CD4-positive, CD25-positive, alpha-beta regulatory T cell (primary cell): Measurements from ENCODE around the gene SH3TC1. TPM values are rescaled to one million over a fixed set of nuclear protein-coding genes. Genes with fewer than 3 reads are reported as not detected.

Experiments
- ATAC-seq, 2 donors: fragments of 150-1000 bp; cut with Tn5 transposase; one replicate each; pipeline ENCODE4 v1.10.0; 2021; ENCODE audit warnings: low read depth in 2 of 2, moderate number of reproducible peaks in 2 of 2, moderate library complexity in 1 of 2
- DNase-seq, 3 donors: peaks; one replicate each; pipeline versions ENCODE4 v3.0.0 to v3.0.0-alpha.2; 2012 to 2022; ENCODE audit warnings: mixed read lengths in 1 of 3
- H3K27ac ChIP-seq: one replicate; pipeline ENCODE4 v1.7.0; 2013; ENCODE audit warnings: mild to moderate bottlenecking, low read length; ENCODE audit not compliant: insufficient read depth, poor library complexity, severe bottlenecking
- H3K27me3 ChIP-seq: one replicate; pipeline ENCODE4 v1.7.0; 2013; ENCODE audit warnings: low read length; ENCODE audit not compliant: control insufficient read depth, insufficient read depth
- H3K36me3 ChIP-seq: one replicate; pipeline ENCODE4 v1.7.0; 2013; ENCODE audit warnings: mild to moderate bottlenecking, low read length, moderate library complexity; ENCODE audit not compliant: control insufficient read depth, insufficient read depth
- H3K4me1 ChIP-seq: 2 replicates; pipeline ENCODE4 v1.7.0; 2013; ENCODE audit warnings: mild to moderate bottlenecking, low read length; ENCODE audit not compliant: insufficient read depth, control insufficient read depth, poor library complexity, severe bottlenecking
- H3K4me3 ChIP-seq: one replicate; pipeline ENCODE4 v1.7.0; 2013; ENCODE audit warnings: low read depth, mild to moderate bottlenecking, low read length, moderate library complexity
- H3K9me3 ChIP-seq, 2 experiments: 1 replicate in 1 of 2; 2 replicates in 1 of 2; pipeline ENCODE4 v1.7.0; 2013; ENCODE audit warnings: low read length in 2 of 2, mild to moderate bottlenecking in 1 of 2, moderate library complexity in 1 of 2; ENCODE audit not compliant: control insufficient read depth in 2 of 2
- H3K27ac Mint-ChIP-seq, 3 donors: one replicate each; pipeline ENCODE4 v1.8.0; 2020 to 2022; ENCODE audit warnings: mild to moderate bottlenecking in 3 of 3, mixed read lengths in 3 of 3, moderate library complexity in 2 of 3
- H3K27me3 Mint-ChIP-seq: one replicate; pipeline ENCODE4 v1.8.0; 2022; ENCODE audit warnings: mild to moderate bottlenecking, mixed read lengths
- H3K36me3 Mint-ChIP-seq: one replicate; pipeline ENCODE4 v1.8.0; 2020; ENCODE audit warnings: mixed read lengths
- H3K4me1 Mint-ChIP-seq, 4 donors: one replicate each; pipeline ENCODE4 v1.8.0; 2020 to 2022; ENCODE audit warnings: mixed read lengths in 4 of 4, mild to moderate bottlenecking in 1 of 4
- H3K4me3 Mint-ChIP-seq, 4 donors: one replicate each; pipeline ENCODE4 v1.8.0; 2020 to 2022; ENCODE audit warnings: mild to moderate bottlenecking in 4 of 4, mixed read lengths in 4 of 4, moderate library complexity in 3 of 4
- H3K9me3 Mint-ChIP-seq, 7 donors: one replicate each; pipeline ENCODE4 v1.8.0; 2020 to 2022; ENCODE audit warnings: mixed read lengths in 7 of 7, mild to moderate bottlenecking in 3 of 7, moderate library complexity in 2 of 7
- polyA plus RNA-seq, 4 donors: library from polyadenylated mRNA; unstranded; fragments of 300-500 nt; fragmentation: Illumina TruSeq; gene quantifications; one replicate each; pipeline ENCODE4 v1.2.3, GENCODE V29; 2021
- total RNA-seq: library from RNA; stranded (reverse); gene quantifications from one replicate; pipeline ENCODE4 v1.2.3, GENCODE V29; 2022

Gene SH3TC1
- total and polyA plus RNA-seq, 5 donors from 2014 or later: 10.6 to 125 (median 15.4) TPM

- Histone ChIP-seq H3K9me3 (no peaks in the 10 kb centered on the region), H3K36me3 (no peaks in the 10 kb centered on the region), H3K4me3 (no peak overlapping the region), H3K4me1 (peaks cover 24% of the 10 kb centered on the region), H3K27me3 (no peaks in the 10 kb centered on the region), H3K27ac (no peak overlapping the region)
- no peaks in the 10 kb centered on the region for H3K36me3 Mint-ChIP-seq
- peaks cover 0 to 20% (median 6%) of the 10 kb centered on the region in 4 donors for H3K4me1 Mint-ChIP-seq
- peaks cover 22% of the 10 kb centered on the region for H3K27me3 Mint-ChIP-seq
- H3K4me3 Mint-ChIP-seq: peak overlapping the region in 1 of 4 donors; percentile 55
- ATAC-seq (no peak), DNase-seq (no peak)
- no peak overlapping the region for H3K27ac Mint-ChIP-seq
- H3K9me3 Mint-ChIP-seq: no peaks in the 10 kb centered on the region
Measured at GRCh38 chr4:8155048-8155447, 44.0 kb upstream of the SH3TC1 start.

- H3K4me1 ChIP-seq: peaks cover 26% of the 10 kb centered on the region
- DNase-seq (no peak), ATAC-seq (no peak)
- H3K4me1 Mint-ChIP-seq: peaks cover 0 to 24% (median 7%) of the 10 kb centered on the region in 4 donors
- H3K36me3 Mint-ChIP-seq: no peaks in the 10 kb centered on the region
- H3K27me3 Mint-ChIP-seq: peaks cover 22% of the 10 kb centered on the region
- no peak overlapping the region for H3K27ac ChIP-seq
- no peaks in the 10 kb centered on the region for H3K27me3 ChIP-seq
- no peaks in the 10 kb centered on the region for H3K9me3 Mint-ChIP-seq
- no peak overlapping the region for H3K27ac Mint-ChIP-seq
- no peaks in the 10 kb centered on the region for H3K9me3 ChIP-seq
- no peaks in the 10 kb centered on the region for H3K36me3 ChIP-seq
- peak overlapping the region in 3 of 4 donors; percentile 43 to 69 (median 55) for H3K4me3 Mint-ChIP-seq
- H3K4me3 ChIP-seq: no peak overlapping the region
Measured at GRCh38 chr4:8155660-8156421, 43.2 kb upstream of the SH3TC1 start.

GRCh38 chr4:8156617-8157016 lies 42.5 kb upstream of the SH3TC1 start:
- no peaks in the 10 kb centered on the region for H3K9me3 ChIP-seq
- H3K4me1 ChIP-seq: peaks cover 26% of the 10 kb centered on the region
- peaks cover 22% of the 10 kb centered on the region for H3K27me3 Mint-ChIP-seq
- no peak for ATAC-seq
- no peaks in the 10 kb centered on the region for H3K27me3 ChIP-seq
- H3K9me3 Mint-ChIP-seq: no peaks in the 10 kb centered on the region
- no peak overlapping the region for H3K4me3 ChIP-seq
- H3K4me3 Mint-ChIP-seq: peak overlapping the region in 2 of 4 donors; percentile 24 to 55
- H3K36me3 Mint-ChIP-seq: no peaks in the 10 kb centered on the region
- no peak overlapping the region for H3K27ac Mint-ChIP-seq
- H3K36me3 ChIP-seq: no peaks in the 10 kb centered on the region
- DNase-seq: no peak
- no peak overlapping the region for H3K27ac ChIP-seq
- H3K4me1 Mint-ChIP-seq: peaks cover 0 to 24% (median 7%) of the 10 kb centered on the region in 4 donors

GRCh38 chr4:8157496-8157895 lies 41.6 kb upstream of the SH3TC1 start:
- Mint-ChIP-seq H3K4me1 (peaks cover 0 to 24% (median 7%) of the 10 kb centered on the region in 4 donors), H3K4me3 (peak overlapping the region; percentile 65 to 90 (median 78)), H3K27ac (peak overlapping the region in 1 of 3 donors; percentile 46), H3K27me3 (peaks cover 25% of the 10 kb centered on the region), H3K36me3 (no peaks in the 10 kb centered on the region), H3K9me3 (no peaks in the 10 kb centered on the region)
- Histone ChIP-seq H3K36me3 (no peaks in the 10 kb centered on the region), H3K27ac (no peak overlapping the region), H3K9me3 (no peaks in the 10 kb centered on the region), H3K27me3 (no peaks in the 10 kb centered on the region), H3K4me1 (peaks cover 26% of the 10 kb centered on the region), H3K4me3 (no peak overlapping the region)
- DNase-seq (no peak), ATAC-seq (no peak)

GRCh38 chr4:8157944-8158709 lies 41.0 kb upstream of the SH3TC1 start:
- H3K27ac ChIP-seq: no peak overlapping the region
- H3K4me3 Mint-ChIP-seq: peak overlapping the region; percentile 65 to 90 (median 78)
- peaks cover 0 to 24% (median 7%) of the 10 kb centered on the region in 4 donors for H3K4me1 Mint-ChIP-seq
- H3K4me3 ChIP-seq: no peak overlapping the region
- no peaks in the 10 kb centered on the region for H3K9me3 Mint-ChIP-seq
- H3K4me1 ChIP-seq: peaks cover 26% of the 10 kb centered on the region
- H3K9me3 ChIP-seq: no peaks in the 10 kb centered on the region
- H3K27me3 ChIP-seq: no peaks in the 10 kb centered on the region
- no peaks in the 10 kb centered on the region for H3K36me3 Mint-ChIP-seq
- no peak overlapping the region for H3K27ac Mint-ChIP-seq
- DNase-seq: no peak
- peaks cover 25% of the 10 kb centered on the region for H3K27me3 Mint-ChIP-seq
- no peak for ATAC-seq
- H3K36me3 ChIP-seq: no peaks in the 10 kb centered on the region

GRCh38 chr4:8158710-8159536 lies 40.2 kb upstream of the SH3TC1 start, which contains the start of gene ABLIM2:
ABLIM2 (minus strand) TSS chr4:8158813; CDS start chr4:8158689, 124 bp downstream.
- Histone ChIP-seq H3K36me3 (no peaks in the 10 kb centered on the region), H3K9me3 (no peaks in the 10 kb centered on the region), H3K4me1 (peaks cover 26% of the 10 kb centered on the region), H3K27ac (peak within 1 kb of the TSS; percentile 51), H3K27me3 (no peaks in the 10 kb centered on the region), H3K4me3 (peak within 1 kb of the TSS; percentile 71)
- ATAC-seq: peak; percentile 99
- DNase-seq: peak; percentile 98 to 99 (median 98)
- peak within 1 kb of the TSS; percentile 50 to 94 (median 92) for H3K27ac Mint-ChIP-seq
- peak within 1 kb of the TSS; percentile 91 to 98 (median 96) for H3K4me3 Mint-ChIP-seq
- H3K27me3 Mint-ChIP-seq: peaks cover 29% of the 10 kb centered on the region
- no peaks in the 10 kb centered on the region for H3K9me3 Mint-ChIP-seq
- H3K36me3 Mint-ChIP-seq: no peaks in the 10 kb centered on the region
- H3K4me1 Mint-ChIP-seq: peaks cover 0 to 24% (median 7%) of the 10 kb centered on the region in 4 donors

GRCh38 chr4:8159537-8160232 lies 39.4 kb upstream of the SH3TC1 start:
- Histone ChIP-seq H3K4me3 (no peak overlapping the region), H3K4me1 (peaks cover 26% of the 10 kb centered on the region), H3K9me3 (no peaks in the 10 kb centered on the region), H3K27ac (peak overlapping the region; percentile 51), H3K36me3 (no peaks in the 10 kb centered on the region), H3K27me3 (no peaks in the 10 kb centered on the region)
- no peak for ATAC-seq
- H3K9me3 Mint-ChIP-seq: no peaks in the 10 kb centered on the region
- H3K4me1 Mint-ChIP-seq: peaks cover 0 to 24% (median 7%) of the 10 kb centered on the region in 4 donors
- H3K27me3 Mint-ChIP-seq: peaks cover 34% of the 10 kb centered on the region
- no peaks in the 10 kb centered on the region for H3K36me3 Mint-ChIP-seq
- DNase-seq: no peak
- peak overlapping the region; percentile 76 to 98 (median 86) for H3K4me3 Mint-ChIP-seq
- H3K27ac Mint-ChIP-seq: peak overlapping the region in 1 of 3 donors; percentile 38
